ENCODE data around the gene VEGFB. TPM values are rescaled to one million over a fixed set of nuclear protein-coding genes. Genes with fewer than 3 reads are reported as not detected.

Gene VEGFB
- total and polyA plus RNA-seq, 2 of the 4 experiments (the other 2 are of a cell fraction): 3.0 to 25.1 TPM

- H3K36me3 ChIP-seq (ENCODE audit: control insufficient read depth, insufficient read depth, low read length): peaks cover 70% of the 10 kb centered on the region
- DNase-seq: no peak
- ChIA-PET POLR2A (ENCODE audit: unreplicated experiment) (interaction anchor here (0.6 kb wide), 1 partner anchor 16 kb away, joined by 7 read pairs; the partner anchor contains the start of gene STIP1), CTCF (no interaction called here)
- no peak overlapping the region for H3K4ac ChIP-seq (ENCODE audit: low read depth, low read length)
- no peak overlapping the region for H2BK120ac ChIP-seq (ENCODE audit: low read depth, low read length)
- BruUV-seq (replicated peaks): no TSS peak
- no peak overlapping the region for H3K18ac ChIP-seq (ENCODE audit: low read depth, low read length)
- no peak overlapping the region for H3K9ac ChIP-seq (ENCODE audit: low read depth, low read length)
- dilution Hi-C loops (cut with HindIII; ENCODE audit: low sequenced_read_pairs, unreplicated experiment): no loop called here
- no peak overlapping the region for H3K27ac ChIP-seq (ENCODE audit: insufficient read depth, low read length)
- no peak overlapping the region for H2BK15ac ChIP-seq (ENCODE audit: low read depth, low read length)
- no peak overlapping the region for H3K4me3 ChIP-seq (ENCODE audit: insufficient read depth, low read depth, low read length)
- H3K27me3 ChIP-seq (ENCODE audit: control insufficient read depth, insufficient read depth, low read length): no peaks in the 10 kb centered on the region
- peaks cover 13% of the 10 kb centered on the region; the same call in 1 of the 2 replicates for H4K20me1 ChIP-seq (ENCODE audit: insufficient read depth, low read length)
- H4K5ac ChIP-seq (ENCODE audit: low read depth, low read length): no peak overlapping the region
- H3K9me1 ChIP-seq (ENCODE audit: insufficient read depth, low read length): no peaks in the 10 kb centered on the region
- no peak overlapping the region for H3K4me2 ChIP-seq (ENCODE audit: low read depth, low read length)
- H2AK9ac ChIP-seq (replicated peaks; ENCODE audit: low read depth, low read length, poor library complexity): no peak overlapping the region
- H4K8ac ChIP-seq (ENCODE audit: low read depth in 2 of 2, low read length in 2 of 2): no peak overlapping the region
- in situ Hi-C loops (cut with MboI; ENCODE audit: low sequenced_read_pairs): loop anchor here (5.0 kb wide), 1 partner anchor 101 kb away; the partner anchor contains the start of gene CATSPERZ
- H2AFZ ChIP-seq (replicated peaks; ENCODE audit: low read length, poor library complexity): no peak overlapping the region
- no peak overlapping the region for H4K91ac ChIP-seq (ENCODE audit: insufficient read depth, low read depth, low read length)
- no peak overlapping the region for H2AK5ac ChIP-seq (ENCODE audit: low read depth, low read length)
- intact Hi-C loops (cut with micrococcal nuclease): loop anchor here (10.0 kb wide), 1 partner anchor 453 kb away; no protein-coding TSS in a partner anchor
- no peak overlapping the region for H3K56ac ChIP-seq (ENCODE audit: extremely low read depth, insufficient read depth, low read length)
- H3K23ac ChIP-seq (ENCODE audit: low read depth, low read length): no peak overlapping the region
- ATAC-seq (ENCODE audit: low read depth): no peak
- TF ChIP-seq FOS (IDR thresholded peaks at IDR 0.05; ENCODE audit: low read depth, low read length) (no peak), CEBPB (IDR thresholded peaks at IDR 0.05; ENCODE audit: low read depth, low read length) (peak; percentile 58)
- no peaks in the 10 kb centered on the region for H3K9me3 ChIP-seq (ENCODE audit: control insufficient read depth, insufficient read depth, low read length)
- H2BK5ac ChIP-seq (ENCODE audit: low read depth, low read length, poor library complexity, severe bottlenecking): no peak overlapping the region
- WGBS, 2 experiments (ENCODE audit: extremely low coverage in 2 of 2, insufficient read length in 1 of 2): no CpG with 5 or more reads among the region's 3 CpGs
- H3K79me1 ChIP-seq (ENCODE audit: low read depth in 1 of 2, low read length in 2 of 2): peaks cover 12 to 37% of the 10 kb centered on the region in 2 experiments; a peak in 3 of 4 replicates
- no peak overlapping the region for H3K14ac ChIP-seq (replicated peaks; ENCODE audit: low read depth, low read length)
- no peak overlapping the region for H2BK20ac ChIP-seq (ENCODE audit: low read depth, low read length)
- no peaks in the 10 kb centered on the region for H3K4me1 ChIP-seq (ENCODE audit: control insufficient read depth, insufficient read depth, low read length)
Measured at GRCh38 chr11:64201543-64201942, 32.8 kb upstream of the VEGFB start.
